Measurements from ENCODE around the gene TRIM46.
"Not testable (repeated sequence)": the region's sequence is repeated elsewhere in the genome, so short reads cannot be mapped to it uniquely, and the experiment has no call there.

DNA sequence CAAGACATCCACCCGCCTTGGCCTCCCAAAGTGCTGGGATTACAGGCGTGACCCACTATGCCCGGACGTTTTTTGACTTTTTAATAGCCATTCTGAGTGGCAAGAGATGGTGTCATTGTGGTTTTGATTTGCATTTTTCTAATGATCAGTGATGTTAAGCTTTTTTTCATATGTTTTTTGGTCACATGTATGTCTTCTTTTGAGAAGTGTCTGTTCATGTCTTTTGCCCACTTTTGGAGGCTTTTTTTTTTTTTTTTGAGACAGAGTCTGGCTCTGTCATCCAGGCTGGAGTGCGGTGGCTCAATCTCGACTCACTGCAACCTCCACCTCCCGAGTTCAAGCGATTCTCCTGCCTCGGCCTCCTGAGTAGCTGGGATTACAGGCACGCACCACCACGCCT lies 9.0 kb upstream of the TRIM46 start:
- TF ChIP-seq, protein P1, sequence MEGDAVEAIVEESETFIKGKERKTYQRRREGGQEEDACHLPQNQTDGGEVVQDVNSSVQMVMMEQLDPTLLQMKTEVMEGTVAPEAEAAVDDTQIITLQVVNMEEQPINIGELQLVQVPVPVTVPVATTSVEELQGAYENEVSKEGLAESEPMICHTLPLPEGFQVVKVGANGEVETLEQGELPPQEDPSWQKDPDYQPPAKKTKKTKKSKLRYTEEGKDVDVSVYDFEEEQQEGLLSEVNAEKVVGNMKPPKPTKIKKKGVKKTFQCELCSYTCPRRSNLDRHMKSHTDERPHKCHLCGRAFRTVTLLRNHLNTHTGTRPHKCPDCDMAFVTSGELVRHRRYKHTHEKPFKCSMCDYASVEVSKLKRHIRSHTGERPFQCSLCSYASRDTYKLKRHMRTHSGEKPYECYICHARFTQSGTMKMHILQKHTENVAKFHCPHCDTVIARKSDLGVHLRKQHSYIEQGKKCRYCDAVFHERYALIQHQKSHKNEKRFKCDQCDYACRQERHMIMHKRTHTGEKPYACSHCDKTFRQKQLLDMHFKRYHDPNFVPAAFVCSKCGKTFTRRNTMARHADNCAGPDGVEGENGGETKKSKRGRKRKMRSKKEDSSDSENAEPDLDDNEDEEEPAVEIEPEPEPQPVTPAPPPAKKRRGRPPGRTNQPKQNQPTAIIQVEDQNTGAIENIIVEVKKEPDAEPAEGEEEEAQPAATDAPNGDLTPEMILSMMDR (IDR thresholded peaks at IDR 0.05), result not testable (repeated sequence)
- TF ChIP-seq POLR2A (IDR thresholded peaks at IDR 0.05), result not testable (repeated sequence)

Measured in right lobe of liver (tissue), 4 donors.